WTC11 (cell line): ENCODE data around the gene TIMM22. TPM values are rescaled to one million over a fixed set of nuclear protein-coding genes. Genes with fewer than 3 reads are reported as not detected.

Experiments
- ATAC-seq: fragments of 200-7000 bp; cut with Tn5 transposase; 2 replicates; pipeline ENCODE4 v1.10.0; 2021; ENCODE audit warnings: mild to moderate bottlenecking, moderate library complexity
- CTCF ChIA-PET: fragments of 300-600 bp; sonication (Branson Sonifier 250); formaldehyde crosslinking; loops from one replicate; lab custom pipeline; 2021; ENCODE audit warnings: antibody characterized with exemption; lab: Charles Lee
- POLR2A ChIA-PET: fragments of 350-600 bp; sonication (Branson Sonifier 250); formaldehyde crosslinking; loops from one replicate; lab custom pipeline; 2021; ENCODE audit warnings: antibody characterized with exemption; lab: Charles Lee
- DNase-seq: peaks from one replicate; pipeline ENCODE4 v3.0.0; 2021; ENCODE audit warnings: low spot score
- H3K27ac Mint-ChIP-seq: 2 replicates; pipeline ENCODE4 v1.8.0; 2021; ENCODE audit warnings: mixed read lengths
- H3K27me3 Mint-ChIP-seq: 2 replicates; pipeline ENCODE4 v1.8.0; 2021; ENCODE audit warnings: low read depth, mild to moderate bottlenecking, moderate library complexity, mixed read lengths
- H3K36me3 Mint-ChIP-seq: 2 replicates; pipeline ENCODE4 v1.8.0; 2021; ENCODE audit warnings: mixed read lengths
- H3K4me1 Mint-ChIP-seq: 2 replicates; pipeline ENCODE4 v1.8.0; 2022; ENCODE audit warnings: mixed read lengths
- H3K4me3 Mint-ChIP-seq: 2 replicates; pipeline ENCODE4 v1.8.0; 2021; ENCODE audit warnings: mild to moderate bottlenecking, moderate library complexity, mixed read lengths
- H3K9me3 Mint-ChIP-seq: 2 replicates; pipeline ENCODE4 v1.8.0; 2021; ENCODE audit warnings: mixed read lengths
- ARID4B ChIP-seq: sonication (generic); formaldehyde crosslinking; IDR thresholded peaks from 2 replicates; pipeline ENCODE4 v1.8.0; 2023; ENCODE audit warnings: missing genetic modification reagents, mild to moderate bottlenecking, borderline replicate concordance
- FOXJ3 ChIP-seq: sonication (generic); formaldehyde crosslinking; IDR thresholded peaks from 2 replicates; pipeline ENCODE4 v1.9.0; 2021; ENCODE audit warnings: missing genetic modification reagents, mild to moderate bottlenecking, borderline replicate concordance
- FOXK1 ChIP-seq: sonication (generic); formaldehyde crosslinking; IDR thresholded peaks from 2 replicates; pipeline ENCODE4 v1.8.0; 2022; ENCODE audit warnings: mild to moderate bottlenecking, moderate library complexity, missing genetic modification reagents
- FOXP1 ChIP-seq: sonication (generic); formaldehyde crosslinking; IDR thresholded peaks from 2 replicates; pipeline ENCODE4 v1.8.0; 2022; ENCODE audit warnings: missing genetic modification reagents, mild to moderate bottlenecking, moderate library complexity, borderline replicate concordance
- HMGXB4 ChIP-seq: sonication (generic); formaldehyde crosslinking; IDR thresholded peaks from 2 replicates; pipeline ENCODE4 v1.8.1; 2023; ENCODE audit warnings: mild to moderate bottlenecking, moderate library complexity, missing genetic modification reagents
- JAZF1 ChIP-seq: fragments of 250-450 bp; sonication (Bioruptor Pico); IDR thresholded peaks from 2 replicates; pipeline ENCODE4 v1.9.0; 2021; ENCODE audit warnings: moderate library complexity, mild to moderate bottlenecking, inconsistent platforms
- NR1H2 ChIP-seq: sonication (generic); formaldehyde crosslinking; IDR thresholded peaks from 2 replicates; pipeline ENCODE4 v1.9.0; 2021; ENCODE audit warnings: mild to moderate bottlenecking, moderate library complexity, missing genetic modification reagents
- RORB ChIP-seq: fragments of 250-450 bp; sonication (Bioruptor Pico); IDR thresholded peaks from 2 replicates; pipeline ENCODE4 v1.9.0; 2021; ENCODE audit warnings: mild to moderate bottlenecking
- ZBTB43 ChIP-seq: sonication (generic); formaldehyde crosslinking; IDR thresholded peaks from 2 replicates; pipeline ENCODE4 v1.8.1; 2023; ENCODE audit warnings: mild to moderate bottlenecking, missing genetic modification reagents
- ZNF138 ChIP-seq: sonication (generic); formaldehyde crosslinking; conservative IDR thresholded peaks from 2 replicates; pipeline ENCODE4 v1.8.1; 2022; ENCODE audit warnings: mild to moderate bottlenecking, moderate library complexity, missing genetic modification reagents
- ZNF263 ChIP-seq: sonication (generic); formaldehyde crosslinking; IDR thresholded peaks from 2 replicates; pipeline ENCODE4 v1.8.1; 2022; ENCODE audit warnings: low read depth, mild to moderate bottlenecking, moderate library complexity, missing genetic modification reagents
- ZNF317 ChIP-seq: sonication (generic); formaldehyde crosslinking; IDR thresholded peaks from 2 replicates; pipeline ENCODE4 v1.8.1; 2023; ENCODE audit warnings: low read depth, mild to moderate bottlenecking, moderate library complexity, missing genetic modification reagents, borderline replicate concordance
- ZNF671 ChIP-seq: fragments of 250-450 bp; sonication (Bioruptor Pico); IDR thresholded peaks from 2 replicates; pipeline ENCODE4 v1.8.0; 2021; ENCODE audit warnings: mild to moderate bottlenecking
- ZSCAN18 ChIP-seq: fragments of 250-450 bp; sonication (Bioruptor Pico); IDR thresholded peaks from 2 replicates; pipeline ENCODE4 v2.1.2; 2022; ENCODE audit warnings: mild to moderate bottlenecking, moderate library complexity
- total RNA-seq: library from RNA; stranded (reverse); gene quantifications from 3 replicates; pipeline ENCODE4 v1.2.3, GENCODE V29; 2021
- TF ChIP-seq, protein P1 (sequence below): fragments of 200-600 bp; IDR thresholded peaks from 2 replicates; pipeline ENCODE4 v1.8.0; 2022; ENCODE audit warnings: antibody characterized with exemption

TIMM22 gene
- total RNA-seq, 1 experiment from 2014 or later = 18.0 TPM

DNA sequence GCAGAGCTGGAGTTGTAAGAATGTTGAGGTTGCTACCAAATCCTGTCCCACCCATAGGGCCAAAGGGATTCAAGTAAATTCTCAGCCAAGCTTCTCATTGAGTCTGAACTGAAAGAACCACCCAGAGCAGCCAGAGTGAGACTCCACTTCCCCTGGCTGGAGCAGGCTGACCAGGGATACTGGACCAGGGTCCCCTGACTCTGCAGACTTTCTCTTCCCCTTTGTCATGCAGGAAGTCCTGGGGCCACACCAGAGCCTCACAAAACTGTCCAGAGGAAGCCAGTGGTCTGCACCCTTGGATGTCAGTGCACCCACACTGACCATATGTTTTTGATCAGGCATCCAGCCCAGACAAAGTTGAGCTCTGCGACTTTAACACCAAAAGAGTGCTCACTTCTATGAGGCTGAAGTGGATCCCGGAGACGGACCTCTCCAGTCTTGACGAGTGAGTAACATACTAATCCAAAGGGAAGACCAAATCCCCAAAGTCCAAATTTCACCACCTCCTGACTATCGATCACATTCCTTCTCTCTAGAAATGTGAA lies 21.5 kb upstream of the TIMM22 start:
- no peaks in the 10 kb centered on the region for H3K27me3 Mint-ChIP-seq
- peak overlapping the region; percentile 19; the same call in 1 of the 2 replicates for H3K4me3 Mint-ChIP-seq
- no peak for ATAC-seq
- peaks cover 62% of the 10 kb centered on the region for H3K4me1 Mint-ChIP-seq
- peak overlapping the region; percentile 39 for H3K27ac Mint-ChIP-seq
- DNase-seq = no peak
- no peak for TF ChIP-seq HMGXB4
- TF ChIP-seq ZNF138 (CRISPR knock-in tag) = no peak
- no peak for TF ChIP-seq ARID4B (CRISPR knock-in tag)
- no peak for TF ChIP-seq ZNF317 (CRISPR knock-in tag)
- TF ChIP-seq ZBTB43 = no peak
- TF ChIP-seq FOXK1 (CRISPR knock-in tag) = no peak
- TF ChIP-seq ZSCAN18 (CRISPR knock-in tag) = no peak
- TF ChIP-seq ZNF263 (CRISPR knock-in tag) = no peak
- no peak for TF ChIP-seq FOXP1 (CRISPR knock-in tag)
- TF ChIP-seq ZNF671 (CRISPR knock-in tag) = no peak
- TF ChIP-seq RORB (CRISPR knock-in tag) = no peak
- no peak for TF ChIP-seq JAZF1
- no peak for TF ChIP-seq FOXJ3 (CRISPR knock-in tag)
- TF ChIP-seq NR1H2 = no peak
- TF ChIP-seq, protein P1, sequence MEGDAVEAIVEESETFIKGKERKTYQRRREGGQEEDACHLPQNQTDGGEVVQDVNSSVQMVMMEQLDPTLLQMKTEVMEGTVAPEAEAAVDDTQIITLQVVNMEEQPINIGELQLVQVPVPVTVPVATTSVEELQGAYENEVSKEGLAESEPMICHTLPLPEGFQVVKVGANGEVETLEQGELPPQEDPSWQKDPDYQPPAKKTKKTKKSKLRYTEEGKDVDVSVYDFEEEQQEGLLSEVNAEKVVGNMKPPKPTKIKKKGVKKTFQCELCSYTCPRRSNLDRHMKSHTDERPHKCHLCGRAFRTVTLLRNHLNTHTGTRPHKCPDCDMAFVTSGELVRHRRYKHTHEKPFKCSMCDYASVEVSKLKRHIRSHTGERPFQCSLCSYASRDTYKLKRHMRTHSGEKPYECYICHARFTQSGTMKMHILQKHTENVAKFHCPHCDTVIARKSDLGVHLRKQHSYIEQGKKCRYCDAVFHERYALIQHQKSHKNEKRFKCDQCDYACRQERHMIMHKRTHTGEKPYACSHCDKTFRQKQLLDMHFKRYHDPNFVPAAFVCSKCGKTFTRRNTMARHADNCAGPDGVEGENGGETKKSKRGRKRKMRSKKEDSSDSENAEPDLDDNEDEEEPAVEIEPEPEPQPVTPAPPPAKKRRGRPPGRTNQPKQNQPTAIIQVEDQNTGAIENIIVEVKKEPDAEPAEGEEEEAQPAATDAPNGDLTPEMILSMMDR = no peak
- no peaks in the 10 kb centered on the region for H3K9me3 Mint-ChIP-seq
- ChIA-PET CTCF (interaction anchor here (0.6 to 1.7 kb wide), 3 partner anchors 24 to 181 kb away, joined by 3 to 7 read pairs (median 3); no protein-coding TSS in a partner anchor), POLR2A (no interaction called here)
- peaks cover 2% of the 10 kb centered on the region; the same call in 1 of the 2 replicates for H3K36me3 Mint-ChIP-seq
